DOHH2 (cell line): ENCODE results near the gene S100A10.

Experiments
- H3F3A ChIP-seq: fragments of 200-600 bp; sonication (generic), shearing (Covaris generic); 2 replicates; pipeline ENCODE4 v1.6.0; 2016; ENCODE audit warnings: antibody characterized with exemption, mild to moderate bottlenecking; ENCODE audit not compliant: control insufficient read depth, insufficient read depth
- H3K27ac ChIP-seq: fragments of 200-600 bp; sonication (generic); 2 replicates; pipeline ENCODE4 v1.5.1; 2014; ENCODE audit warnings: low read depth, mild to moderate bottlenecking, low read length, moderate library complexity
- H3K27me3 ChIP-seq: fragments of 200-600 bp; sonication (generic); 2 replicates; pipeline ENCODE4 v1.6.1; 2014; ENCODE audit warnings: mild to moderate bottlenecking, low read length, mixed read lengths; ENCODE audit not compliant: control insufficient read depth
- H3K36me3 ChIP-seq: fragments of 200-600 bp; sonication (generic); 2 replicates; pipeline ENCODE4 v1.6.1; 2014; ENCODE audit warnings: mild to moderate bottlenecking, low read length, moderate library complexity, mixed read lengths; ENCODE audit not compliant: control insufficient read depth
- H3K4me1 ChIP-seq: fragments of 200-600 bp; sonication (generic); 2 replicates; pipeline ENCODE4 v1.6.1; 2014; ENCODE audit warnings: mild to moderate bottlenecking, low read length, mixed read lengths; ENCODE audit not compliant: control insufficient read depth
- H3K4me2 ChIP-seq: fragments of 200-600 bp; sonication (generic); 2 replicates; pipeline ENCODE4 v1.6.0; 2014; ENCODE audit warnings: mild to moderate bottlenecking, low read length, moderate library complexity
- H3K4me3 ChIP-seq: fragments of 200-600 bp; sonication (generic); 2 replicates; pipeline ENCODE4 v1.5.1; 2014; ENCODE audit warnings: mild to moderate bottlenecking, low read length, mixed read lengths
- H3K79me2 ChIP-seq: fragments of 200-600 bp; sonication (generic); 2 replicates; pipeline ENCODE4 v1.6.1; 2014; ENCODE audit warnings: mild to moderate bottlenecking, low read length, mixed read lengths; ENCODE audit not compliant: control insufficient read depth
- H3K9me2 ChIP-seq: fragments of 200-600 bp; sonication (generic); replicated peaks from 2 replicates; pipeline ENCODE4 v1.6.1; 2014; ENCODE audit warnings: mild to moderate bottlenecking, low read length, mixed read lengths; ENCODE audit not compliant: control insufficient read depth
- H3K9me3 ChIP-seq: fragments of 200-600 bp; sonication (generic); 2 replicates; pipeline ENCODE4 v1.6.1; 2014; ENCODE audit warnings: antibody characterized with exemption, low read length, mixed read lengths; ENCODE audit not compliant: control insufficient read depth, insufficient read depth
- H4K20me1 ChIP-seq: fragments of 200-600 bp; sonication (generic); 2 replicates; pipeline ENCODE4 v1.6.0; 2014; ENCODE audit warnings: low read depth, mild to moderate bottlenecking, antibody characterized with exemption, low read length, moderate library complexity; ENCODE audit not compliant: control insufficient read depth, insufficient read depth
- CTCF ChIP-seq: fragments of 200-600 bp; sonication (generic); IDR thresholded peaks from one replicate; pipeline ENCODE4 v1.5.1; 2014; ENCODE audit warnings: antibody characterized with exemption, mild to moderate bottlenecking, low read depth, low read length; ENCODE audit not compliant: poor library complexity, severe bottlenecking
- EZH2phosphoT487 ChIP-seq: fragments of 200-600 bp; sonication (generic); IDR thresholded peaks from 2 replicates; pipeline ENCODE4 v1.6.1; 2017; ENCODE audit warnings: borderline replicate concordance, mild to moderate bottlenecking, antibody characterized with exemption, low read length, moderate library complexity, mixed read lengths

The S100A10 gene

GRCh38 chr1:152014943-152015342 is 21.3 kb upstream of the S100A10 start:
- Histone ChIP-seq H3K4me3 (no peak overlapping the region), H3K36me3 (no peaks in the 10 kb centered on the region), H3K9me3 (no peaks in the 10 kb centered on the region)

GRCh38 chr1:152013664-152014237 is 20.1 kb upstream of the S100A10 start:
- Histone ChIP-seq H3K4me1 (no peaks in the 10 kb centered on the region), H4K20me1 (no peaks in the 10 kb centered on the region), H3K27me3 (peaks cover 20% of the 10 kb centered on the region), H3F3A (no peaks in the 10 kb centered on the region), H3K79me2 (no peaks in the 10 kb centered on the region), H3K9me2 (no peaks in the 10 kb centered on the region), H3K4me3 (no peak overlapping the region), H3K36me3 (no peaks in the 10 kb centered on the region), H3K9me3 (no peaks in the 10 kb centered on the region), H3K27ac (no peak overlapping the region), H3K4me2 (no peak overlapping the region)
- peak; percentile 77 for TF ChIP-seq CTCF
- no peak for TF ChIP-seq EZH2phosphoT487

More at GRCh38 chr1:152014943-152015342, 21.3 kb upstream of the S100A10 start:
- Histone ChIP-seq H3K27ac (no peak overlapping the region), H3K79me2 (no peaks in the 10 kb centered on the region), H3K9me2 (no peaks in the 10 kb centered on the region), H3K27me3 (peaks cover 22% of the 10 kb centered on the region), H3F3A (no peaks in the 10 kb centered on the region), H3K4me1 (no peaks in the 10 kb centered on the region), H3K4me2 (no peak overlapping the region), H4K20me1 (no peaks in the 10 kb centered on the region)
- TF ChIP-seq CTCF (no peak), EZH2phosphoT487 (no peak)

- H3K9me2 ChIP-seq = no peaks in the 10 kb centered on the region
- no peak overlapping the region for H3K4me2 ChIP-seq
- H3K4me1 ChIP-seq = no peaks in the 10 kb centered on the region
- no peaks in the 10 kb centered on the region for H3K79me2 ChIP-seq
- no peak overlapping the region for H3K27ac ChIP-seq
- H4K20me1 ChIP-seq = no peaks in the 10 kb centered on the region
- peaks cover 23% of the 10 kb centered on the region for H3K27me3 ChIP-seq
- no peaks in the 10 kb centered on the region for H3F3A ChIP-seq
- no peaks in the 10 kb centered on the region for H3K36me3 ChIP-seq
- no peaks in the 10 kb centered on the region for H3K9me3 ChIP-seq
- H3K4me3 ChIP-seq = no peak overlapping the region
- no peak for TF ChIP-seq EZH2phosphoT487
- TF ChIP-seq CTCF = no peak
Measured at GRCh38 chr1:152009691-152010090, 16.0 kb upstream of the S100A10 start.
